ENCODE results near the gene GEN1.

- no peak for TF ChIP-seq POLR2AphosphoS5 (IDR thresholded peaks at IDR 0.05; ENCODE audit: low read depth, low read length)
- no peak for TF ChIP-seq POLR2A (IDR thresholded peaks at IDR 0.05; ENCODE audit: low read depth, low read length)
- TF ChIP-seq TAF1 (IDR thresholded peaks at IDR 0.05; ENCODE audit: borderline replicate concordance, low read depth, low read length): no peak
These were observed 37.8 kb downstream of the GEN1 start for GRCh38 chr2:17791817-17792130.

Data from GM12892 (cell line).